C4-2B (cell line): Measurements from ENCODE around the gene ENO3.

ENCODE experiments used
- CTCF ChIP-seq: fragments of 450-650 bp; conservative IDR thresholded peaks from 2 replicates; pipeline ENCODE4 v1.5.1; 2017; ENCODE audit warnings: mild to moderate bottlenecking
- ZFX ChIP-seq: fragments of 450-650 bp; IDR thresholded peaks from 2 replicates; pipeline ENCODE4 v1.6.1; 2017

GRCh38 chr17:4920351-4921048, 30.4 kb upstream of the ENO3 start:
- TF ChIP-seq CTCF (no peak), ZFX (no peak)
